ENCODE data around the gene GNAI3. TPM values are rescaled to one million over a fixed set of nuclear protein-coding genes. Genes with fewer than 3 reads are reported as not detected.

The GNAI3 gene
- polyA plus RNA-seq, 1 donor (not counting 4 experiments of a cell fraction or from before 2014, with no cell fraction given): 14.1 TPM

- no peak for TF ChIP-seq CTCF (optimal IDR thresholded peaks at IDR 0.05 in 1 of 3, IDR thresholded peaks at IDR 0.05 in 1 of 3, conservative IDR thresholded peaks at IDR 0.05 in 1 of 3; ENCODE audit: extremely low read depth in 1 of 3, insufficient read depth in 2 of 3, low read length in 3 of 3)
- TF ChIP-seq EZH2 (IDR thresholded peaks at IDR 0.05; ENCODE audit: low read length): no peak
- H3K27ac ChIP-seq (ENCODE audit: control insufficient read depth, insufficient read depth, low read length): no peak overlapping the region
- H4K20me1 ChIP-seq (ENCODE audit: control insufficient read depth, extremely low read depth, insufficient read depth, low read length): peaks cover 12% of the 10 kb centered on the region
- H2AFZ ChIP-seq (ENCODE audit: control insufficient read depth, low read length): no peak overlapping the region
- H3K4me1 ChIP-seq (ENCODE audit: control insufficient read depth, extremely low read depth, insufficient read depth, low read length): peaks cover 20% of the 10 kb centered on the region
- H3K79me2 ChIP-seq (ENCODE audit: control insufficient read depth, insufficient read depth, low read length): peaks cover 87% of the 10 kb centered on the region
- DNase-seq (ENCODE audit: low read depth, low spot score): peak; percentile 15
- H3K9me3 ChIP-seq (ENCODE audit: control insufficient read depth, low read depth, low read length): no peaks in the 10 kb centered on the region
- H3K4me3 ChIP-seq (ENCODE audit: control insufficient read depth in 2 of 3, extremely low read depth in 1 of 3, insufficient read depth in 2 of 3, low read depth in 1 of 3, low read length in 3 of 3): no peak overlapping the region
- peak; percentile 43 for FAIRE-seq
- dilution Hi-C loops (cut with MboI; ENCODE audit: extremely low pct_ligation_motif_present, low sequenced_read_pairs): no loop called here
- H3K9me1 ChIP-seq (ENCODE audit: control insufficient read depth, extremely low read depth, insufficient read depth, low read length): peaks cover 2% of the 10 kb centered on the region
- H3K9ac ChIP-seq (ENCODE audit: control insufficient read depth, extremely low read depth, insufficient read depth, low read length): no peak overlapping the region
- H3K27me3 ChIP-seq (ENCODE audit: control insufficient read depth, extremely low read depth, insufficient read depth, low read length): no peaks in the 10 kb centered on the region
- peak overlapping the region; percentile 41 for H3K4me2 ChIP-seq (ENCODE audit: control insufficient read depth, extremely low read depth, insufficient read depth, low read depth, low read length)
- peaks cover 0 to 3% of the 10 kb centered on the region in 2 experiments for H3K36me3 ChIP-seq (ENCODE audit: control insufficient read depth in 2 of 2, extremely low read depth in 1 of 2, insufficient read depth in 2 of 2, low read length in 2 of 2)
Observed at GRCh38 chr1:109570414-109570813, 22.0 kb downstream of the GNAI3 start.

GRCh38 chr1:109573785-109574184 lies 25.4 kb downstream of the GNAI3 start:
- H3K9me1 ChIP-seq (ENCODE audit: control insufficient read depth, extremely low read depth, insufficient read depth, low read length): no peaks in the 10 kb centered on the region
- H3K4me1 ChIP-seq (ENCODE audit: control insufficient read depth, extremely low read depth, insufficient read depth, low read length): peaks cover 20% of the 10 kb centered on the region
- no peak for FAIRE-seq
- H3K4me2 ChIP-seq (ENCODE audit: control insufficient read depth, extremely low read depth, insufficient read depth, low read depth, low read length): no peak overlapping the region
- no peaks in the 10 kb centered on the region for H3K9me3 ChIP-seq (ENCODE audit: control insufficient read depth, low read depth, low read length)
- H3K36me3 ChIP-seq (ENCODE audit: control insufficient read depth in 2 of 2, extremely low read depth in 1 of 2, insufficient read depth in 2 of 2, low read length in 2 of 2): peaks cover 0 to 4% of the 10 kb centered on the region in 2 experiments
- no peak overlapping the region for H2AFZ ChIP-seq (ENCODE audit: control insufficient read depth, low read length)
- no peak for TF ChIP-seq EZH2 (IDR thresholded peaks at IDR 0.05; ENCODE audit: low read length)
- TF ChIP-seq CTCF (optimal IDR thresholded peaks at IDR 0.05 in 1 of 3, IDR thresholded peaks at IDR 0.05 in 1 of 3, conservative IDR thresholded peaks at IDR 0.05 in 1 of 3; ENCODE audit: extremely low read depth in 1 of 3, insufficient read depth in 2 of 3, low read length in 3 of 3): no peak
- no peak overlapping the region for H3K27ac ChIP-seq (ENCODE audit: control insufficient read depth, insufficient read depth, low read length)
- H4K20me1 ChIP-seq (ENCODE audit: control insufficient read depth, extremely low read depth, insufficient read depth, low read length): peaks cover 12% of the 10 kb centered on the region
- peaks cover 60% of the 10 kb centered on the region for H3K79me2 ChIP-seq (ENCODE audit: control insufficient read depth, insufficient read depth, low read length)
- no peak for DNase-seq (ENCODE audit: low read depth, low spot score)
- H3K27me3 ChIP-seq (ENCODE audit: control insufficient read depth, extremely low read depth, insufficient read depth, low read length): no peaks in the 10 kb centered on the region
- dilution Hi-C loops (cut with MboI; ENCODE audit: extremely low pct_ligation_motif_present, low sequenced_read_pairs): no loop called here
- H3K9ac ChIP-seq (ENCODE audit: control insufficient read depth, extremely low read depth, insufficient read depth, low read length): no peak overlapping the region
- no peak overlapping the region for H3K4me3 ChIP-seq (ENCODE audit: control insufficient read depth in 2 of 3, extremely low read depth in 1 of 3, insufficient read depth in 2 of 3, low read depth in 1 of 3, low read length in 3 of 3)
